Left renal pelvis (tissue), 4 donors: ENCODE data around the gene HOXA9. TPM values are rescaled to one million over a fixed set of nuclear protein-coding genes. Genes with fewer than 3 reads are reported as not detected.

Experiments used
- DNase-seq, 4 donors: peaks; one replicate each; pipeline ENCODE4 v3.0.0-alpha.2; 2013; ENCODE audit warnings: low read depth in 4 of 4, low spot score in 3 of 4
- polyA plus RNA-seq, 4 donors: library from polyadenylated mRNA; unstranded; fragments of 120-200 nt; gene quantifications; one replicate each; pipeline ENCODE4 v1.2.1, GENCODE V29; 2013; ENCODE audit not compliant: insufficient read length in 4 of 4

Gene HOXA9
- polyA plus RNA-seq, 4 donors = 54.9 to 111 (median 103) TPM

GRCh38 chr7:27116962-27117886 is 48.1 kb downstream of the HOXA9 start:
- no peak for DNase-seq

GRCh38 chr7:27116031-27116961 is 49.0 kb downstream of the HOXA9 start:
- no peak for DNase-seq

- no peak for DNase-seq
Observed at GRCh38 chr7:27115221-27116026, 49.9 kb downstream of the HOXA9 start.

GRCh38 chr7:27114881-27115220 is 50.5 kb downstream of the HOXA9 start:
- DNase-seq = no peak

GRCh38 chr7:27113991-27114769 is 51.2 kb downstream of the HOXA9 start:
- DNase-seq = no peak

GRCh38 chr7:27112955-27113949 is 52.1 kb downstream of the HOXA9 start:
- peak in 1 of 4 donors; percentile 92 for DNase-seq

Other genes with a start within 250 kb of the HOXA9 start
- gene HOXA1, start 69.5 kb downstream of the HOXA9 start, polyA plus RNA-seq = 1 to 10 TPM; 2.6 to 4.0 (median 3.0) TPM
- 10 to 100 TPM; 10.1 to 15.1 (median 11.3) TPM for gene HOXA2, start 62.9 kb downstream of the HOXA9 start, polyA plus RNA-seq
- 10 to 100 TPM; 22.0 to 26.2 (median 23.3) TPM for gene HOXA4, start 34.8 kb downstream of the HOXA9 start, polyA plus RNA-seq
- 10 to 100 TPM; 76.3 to 92.8 (median 81.6) TPM for gene HOXA5, start 21.9 kb downstream of the HOXA9 start, polyA plus RNA-seq
- 10 to 100 TPM; 25.1 to 48.3 (median 35.4) TPM for gene HOXA6, start 17.8 kb downstream of the HOXA9 start, polyA plus RNA-seq
- gene HOXA3, start 13.0 kb downstream of the HOXA9 start, polyA plus RNA-seq = 10 to 100 TPM; 38.6 to 53.0 (median 46.3) TPM
- gene HOXA7, start 8.9 kb downstream of the HOXA9 start, polyA plus RNA-seq = 10 to 100 TPM; 11.4 to 31.9 (median 27.3) TPM
- 100 to 1,000 TPM; 103 to 161 (median 136) TPM for gene HOXA10, start 8.8 kb upstream of the HOXA9 start, polyA plus RNA-seq
- gene HOXA11, start 19.7 kb upstream of the HOXA9 start, polyA plus RNA-seq = 10 to 100 TPM; 32.3 to 44.2 (median 40.7) TPM
- gene HOXA13, start 34.6 kb upstream of the HOXA9 start, polyA plus RNA-seq = under 1 TPM in 1 of 4 donors, not detected in 3; 0.03 TPM
- under 1 TPM in 2 of 4 donors, not detected in 2; 0.07 to 0.08 TPM for gene EVX1, start 77.3 kb upstream of the HOXA9 start, polyA plus RNA-seq